IPS-11a (cell line): Measurements from ENCODE around the gene MS4A4A.

Experiments used
- H3K4me3 ChIP-seq: one replicate; pipeline ENCODE4 v1.5.1; 2013; ENCODE audit warnings: low read depth, low read length, control low read depth

MS4A4A gene

DNA sequence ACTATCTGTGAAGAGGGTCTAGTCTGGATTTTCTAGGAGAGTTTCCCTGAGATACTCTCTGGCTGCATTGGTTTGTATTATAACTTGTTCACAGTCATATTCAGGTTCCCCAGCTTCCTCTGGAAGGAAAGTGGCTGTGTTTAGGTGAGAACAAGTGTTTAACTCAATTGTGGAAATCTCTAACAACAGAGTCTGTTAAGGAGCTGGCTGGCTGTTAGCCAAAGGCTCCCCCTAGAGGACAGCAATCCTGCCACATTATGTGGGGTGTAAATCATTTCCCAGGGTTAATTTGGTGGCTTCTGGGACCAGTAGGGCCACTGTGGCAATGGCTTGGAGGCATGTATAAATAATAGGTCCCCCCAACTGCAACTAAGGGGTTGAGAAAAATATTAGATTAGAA, 65.0 kb downstream of the MS4A4A start:
- H3K4me3 ChIP-seq: no peak overlapping the region

DNA sequence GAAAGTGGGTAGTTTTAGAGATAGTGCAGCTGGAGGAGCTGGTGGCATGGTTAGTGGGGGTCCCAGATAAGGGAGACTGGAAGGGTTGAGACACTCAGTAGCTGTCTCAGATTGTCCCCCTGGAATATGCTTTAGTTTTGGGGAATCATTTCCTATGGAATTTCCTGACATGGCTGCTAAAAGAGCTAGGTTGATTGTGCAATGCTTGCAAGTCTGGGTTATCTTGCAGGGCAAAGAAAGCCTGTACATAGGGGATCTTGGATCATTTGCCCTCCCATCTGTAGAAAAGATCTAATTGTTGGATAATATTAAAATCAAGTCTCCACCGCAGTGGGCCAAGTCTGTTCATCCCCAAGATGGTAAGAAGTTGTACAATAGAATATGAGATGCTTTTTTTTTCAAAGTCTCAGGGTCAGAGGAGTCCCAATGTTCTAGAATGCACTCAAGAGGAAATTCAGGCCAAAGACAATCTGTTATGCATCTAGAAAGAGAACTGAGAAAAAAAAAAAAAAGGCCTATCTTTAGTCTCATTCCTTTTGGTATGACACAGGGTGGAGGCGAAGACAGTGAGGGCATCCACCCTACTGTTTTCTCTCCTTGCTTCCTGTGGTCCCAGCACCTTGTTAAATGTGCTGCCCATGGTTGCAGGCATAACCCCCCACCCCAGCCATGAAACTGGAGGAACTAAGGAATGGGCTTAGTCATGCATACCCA, 66.8 kb downstream of the MS4A4A start:
- H3K4me3 ChIP-seq: no peak overlapping the region

DNA sequence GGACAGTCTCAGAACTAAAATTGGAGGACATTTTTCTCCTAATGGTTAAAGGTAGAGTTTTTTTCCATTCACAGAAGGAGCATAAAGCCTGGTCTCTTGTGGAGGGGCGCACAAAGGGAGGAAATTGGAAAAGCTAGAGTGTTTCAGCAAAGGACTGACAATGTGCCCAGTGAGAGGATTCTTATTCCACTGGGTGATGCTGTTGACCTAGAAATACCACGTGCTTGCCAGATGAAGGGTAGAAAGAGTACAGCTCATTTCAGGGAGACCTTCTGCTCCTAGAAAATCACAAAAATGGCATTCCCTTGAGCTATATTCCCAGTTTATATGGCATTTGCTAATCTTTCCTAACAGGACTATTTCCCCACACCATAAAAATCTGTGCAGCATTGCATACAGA, 67.7 kb downstream of the MS4A4A start:
- H3K4me3 ChIP-seq: no peak overlapping the region

DNA sequence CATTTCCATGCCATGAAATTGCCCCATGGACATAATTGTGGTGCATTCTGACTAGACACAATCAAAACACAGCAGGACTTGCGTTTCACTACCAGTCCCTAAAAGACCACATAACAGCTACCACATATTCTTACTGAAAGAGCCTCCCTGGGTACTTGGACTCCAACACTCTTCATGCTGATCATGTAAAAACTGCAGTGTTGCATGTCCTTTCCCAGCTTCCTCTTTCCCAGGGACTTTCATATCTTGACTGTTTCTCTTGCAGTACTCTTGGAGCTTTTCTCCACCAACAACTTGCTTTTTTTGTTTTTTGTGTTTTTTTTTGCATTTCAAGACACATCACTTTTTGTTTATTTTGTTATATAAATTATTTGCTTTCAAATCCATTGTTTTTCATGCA, 69.5 kb downstream of the MS4A4A start:
- H3K4me3 ChIP-seq: no peak overlapping the region

DNA sequence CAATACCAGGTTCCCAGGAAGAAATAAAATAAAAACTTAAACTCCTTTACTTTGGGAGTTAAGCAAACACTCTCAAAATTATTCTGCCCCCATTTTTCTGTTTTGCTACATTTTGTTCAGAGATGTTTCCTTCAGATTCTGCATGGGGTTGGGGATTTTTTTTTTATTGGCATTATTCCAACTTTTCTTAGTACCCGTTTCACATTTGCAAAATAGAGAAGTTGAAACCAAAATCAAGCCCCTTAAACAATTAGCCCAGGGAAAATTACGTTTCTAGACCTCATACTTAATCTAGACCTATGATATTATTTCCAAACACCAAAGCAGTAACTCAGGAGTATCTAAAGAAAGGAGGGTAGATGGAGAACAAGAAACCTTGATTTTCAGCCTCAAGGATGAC, 77.3 kb downstream of the MS4A4A start:
- H3K4me3 ChIP-seq: no peak overlapping the region
